Measurements from ENCODE around the gene CKMT2.

Gene CKMT2

DNA sequence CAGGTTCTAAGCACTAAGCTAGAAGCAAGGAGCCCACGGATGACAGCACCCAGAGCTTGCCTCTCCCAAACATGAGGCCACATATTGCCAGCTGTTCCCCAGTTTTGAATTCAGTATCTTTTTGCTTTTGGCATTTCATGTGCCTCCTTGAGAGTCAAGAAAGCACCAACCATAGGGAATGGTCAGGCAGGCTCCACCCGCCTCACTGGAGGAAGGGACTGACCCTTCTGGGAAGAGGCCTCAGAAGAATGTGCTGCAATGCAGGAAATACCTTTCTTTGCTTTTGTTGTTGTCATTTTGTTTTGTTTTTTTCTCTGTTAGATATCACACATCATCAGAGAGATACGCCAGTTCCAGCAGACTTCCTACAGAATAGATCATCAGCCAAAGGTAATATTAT is 13.7 kb upstream of the CKMT2 start:
- no peak for DNase-seq

DNA sequence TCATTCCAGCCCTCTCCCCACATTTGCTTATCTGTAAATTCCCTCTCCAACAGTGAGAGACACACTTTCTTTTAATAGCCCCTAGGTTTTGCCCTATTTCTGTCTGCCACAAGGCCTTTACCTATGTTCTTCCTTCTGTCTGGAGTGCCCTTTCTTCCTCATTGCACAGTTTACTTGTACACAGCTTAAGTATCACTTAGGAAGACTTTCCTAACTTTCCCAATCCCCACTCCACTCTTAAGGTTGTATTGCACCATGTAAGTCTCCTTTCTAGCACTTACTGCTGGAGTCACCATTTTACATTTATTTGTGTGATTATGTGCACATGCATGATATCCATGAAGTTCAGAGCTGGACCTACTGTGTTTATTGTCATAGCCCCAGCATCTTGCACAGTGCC is 10.8 kb upstream of the CKMT2 start:
- DNase-seq: no peak

DNA sequence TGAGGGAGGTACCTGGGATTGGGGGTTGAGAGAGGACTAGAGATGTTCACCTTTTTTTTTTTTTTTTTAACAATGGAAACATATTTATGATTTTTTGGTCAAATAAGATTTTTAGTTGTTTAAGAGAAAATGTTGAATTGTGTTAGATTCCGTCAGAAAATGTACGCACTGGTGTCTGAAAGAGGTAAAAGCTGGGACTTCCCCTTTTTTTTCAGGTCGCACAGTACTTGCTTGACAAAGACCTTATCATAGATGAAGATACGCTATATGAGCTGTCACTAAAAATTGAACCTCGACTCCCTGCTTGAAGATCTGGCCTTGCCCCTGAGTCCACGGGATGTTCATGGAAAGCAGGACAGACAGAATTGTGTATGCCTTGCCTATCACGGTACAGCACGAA is 7.7 kb upstream of the CKMT2 start:
- peak; percentile 52 for DNase-seq

DNA sequence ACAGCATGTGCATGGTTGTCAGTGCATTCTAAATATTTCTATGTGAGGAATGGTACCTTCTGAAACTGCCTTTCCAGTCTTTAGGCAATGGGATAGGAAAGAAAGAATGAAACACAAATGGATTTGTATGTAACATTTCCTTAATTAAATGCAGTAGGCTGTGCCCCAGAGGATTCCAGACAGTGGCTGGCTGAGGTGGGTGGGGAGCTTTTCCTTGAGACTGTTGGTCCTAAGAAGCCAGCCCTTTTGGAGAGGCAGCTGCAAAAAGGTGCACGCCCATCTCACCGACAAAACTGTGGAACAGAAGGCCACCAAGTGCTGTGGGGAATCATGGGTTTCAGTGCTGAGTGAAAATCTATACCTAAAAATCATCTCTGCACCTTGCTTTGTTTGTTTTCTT is 6.8 kb upstream of the CKMT2 start:
- no peak for DNase-seq

DNA sequence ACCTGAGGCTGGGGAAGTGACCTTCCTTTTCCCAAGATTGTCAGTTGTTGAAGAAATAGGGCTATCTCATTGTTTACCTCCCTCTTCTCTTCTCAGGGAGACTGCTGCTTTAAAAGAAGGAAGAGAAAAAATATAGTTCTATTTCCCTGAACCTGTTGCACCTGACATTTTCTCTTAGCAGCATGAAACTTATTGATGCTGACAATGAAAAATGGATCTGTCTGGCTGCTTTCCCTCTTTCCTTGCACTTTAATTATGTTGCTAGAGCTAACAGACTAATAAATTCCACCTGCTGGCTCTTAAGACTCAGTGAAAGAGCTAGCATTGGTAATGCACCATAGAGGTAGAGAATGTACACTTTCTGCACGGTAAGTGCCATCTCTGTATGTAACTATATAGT is 6.2 kb upstream of the CKMT2 start:
- no peak for DNase-seq

DNA sequence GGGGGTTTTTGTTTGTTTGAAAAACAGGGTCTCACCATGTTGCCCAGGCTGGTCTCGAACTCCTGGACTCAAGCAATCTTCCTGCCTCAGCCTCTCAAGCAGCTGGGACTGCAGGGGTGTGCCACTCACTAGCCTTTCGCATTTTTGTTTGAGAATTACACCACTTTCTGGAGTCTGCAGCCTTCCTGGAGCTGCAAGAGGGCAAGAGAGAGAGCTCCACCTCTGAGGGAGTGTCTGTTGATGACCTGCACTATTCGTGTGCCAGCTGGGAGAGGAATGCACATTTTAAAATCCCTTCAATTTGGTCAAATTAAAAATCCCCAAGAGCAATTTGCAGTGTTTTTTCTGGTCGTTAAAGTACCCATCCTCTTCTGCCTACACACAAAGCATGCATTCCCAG is 5.0 kb upstream of the CKMT2 start:
- no peak for DNase-seq

DNA sequence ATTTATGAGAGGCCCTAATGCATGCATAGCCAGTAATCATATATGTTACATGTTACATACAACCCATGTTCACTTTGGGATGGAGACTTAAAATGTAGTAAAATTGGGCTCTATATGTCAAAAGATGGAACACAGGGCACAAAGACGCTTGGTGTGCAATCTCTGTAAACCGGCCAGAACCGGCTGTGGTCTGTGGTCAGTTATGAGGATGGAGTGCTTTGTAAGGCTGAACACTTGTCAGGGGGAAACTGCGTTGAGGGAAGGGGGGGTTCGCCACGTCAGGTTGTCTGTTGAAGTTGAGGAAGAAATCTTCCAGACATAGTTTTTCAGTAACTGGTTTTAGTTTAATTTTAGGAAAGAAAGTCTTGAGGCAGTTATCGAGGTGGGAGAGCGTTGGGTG is 2.7 kb upstream of the CKMT2 start:
- DNase-seq: peak; percentile 32

DNA sequence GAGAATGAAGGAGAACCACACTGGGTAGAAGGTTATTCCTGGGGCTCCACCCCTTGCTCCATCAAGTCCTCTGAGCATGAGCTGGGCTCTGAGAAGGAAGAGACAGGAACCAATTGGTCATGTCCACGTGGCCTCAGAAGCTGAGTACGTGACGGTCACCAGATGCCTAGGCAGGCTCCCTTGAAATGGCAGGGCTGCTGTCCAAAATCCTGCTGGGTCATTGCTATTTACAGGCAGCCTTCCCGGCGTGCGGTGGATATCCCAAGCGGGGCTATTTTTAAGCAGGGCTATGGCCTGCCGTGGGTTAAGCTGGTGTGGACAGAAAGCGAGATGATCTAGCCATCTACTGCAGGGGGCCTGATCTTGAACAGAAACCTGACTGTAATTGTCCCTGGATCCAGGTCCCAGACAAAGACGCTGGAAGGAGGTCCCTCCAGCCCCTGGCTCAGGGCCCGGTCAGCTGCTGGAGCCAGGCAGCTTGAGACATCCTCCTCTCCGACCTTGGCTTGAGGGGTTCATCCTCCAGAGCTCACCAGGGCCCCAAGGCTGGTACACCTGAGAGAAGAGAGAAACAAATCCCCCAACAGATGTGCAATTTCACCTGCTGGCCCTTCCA is 550 bp upstream of the CKMT2 start:
- no peak for DNase-seq

DNA sequence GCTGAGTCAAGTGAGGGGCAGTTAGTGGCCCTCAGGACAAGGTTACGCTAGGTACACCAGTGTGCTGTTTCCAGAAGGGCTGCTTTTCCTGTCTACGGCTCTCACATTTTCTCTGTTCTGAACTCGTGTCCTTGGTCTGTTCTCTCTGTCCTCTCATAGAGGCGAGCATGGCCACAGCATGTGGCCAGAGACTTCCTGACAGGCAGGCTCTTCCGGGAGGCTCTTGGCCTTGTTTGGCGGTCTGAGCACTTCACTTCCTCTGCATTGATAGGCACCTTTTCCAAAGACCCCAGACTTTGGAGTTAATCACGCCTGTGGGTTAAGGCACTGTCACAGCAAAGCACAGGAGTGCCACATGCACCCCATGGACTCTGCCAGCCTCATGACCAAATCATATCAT is 1.2 kb downstream of the CKMT2 start:
- no peak for DNase-seq

DNA sequence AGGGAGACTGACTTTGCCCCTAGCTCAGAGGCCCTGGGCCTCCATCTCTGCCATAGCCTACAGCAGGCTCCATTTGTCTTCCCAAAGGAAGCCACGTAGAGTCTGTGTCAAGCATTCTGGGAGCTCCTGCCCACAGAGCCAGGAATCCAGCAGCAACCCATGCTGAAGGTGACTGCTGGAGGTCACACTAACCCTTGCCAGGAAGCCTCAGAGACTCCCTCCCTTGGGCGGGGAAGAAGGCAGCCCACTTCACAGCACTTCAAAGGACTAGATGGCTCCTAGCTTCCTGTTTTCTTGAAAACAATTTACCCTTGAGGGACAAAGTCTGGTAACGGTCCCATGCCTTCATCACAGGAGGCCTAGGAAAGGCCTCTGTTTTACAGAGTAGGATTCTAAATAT is 1.7 kb downstream of the CKMT2 start:
- DNase-seq: no peak

DNA sequence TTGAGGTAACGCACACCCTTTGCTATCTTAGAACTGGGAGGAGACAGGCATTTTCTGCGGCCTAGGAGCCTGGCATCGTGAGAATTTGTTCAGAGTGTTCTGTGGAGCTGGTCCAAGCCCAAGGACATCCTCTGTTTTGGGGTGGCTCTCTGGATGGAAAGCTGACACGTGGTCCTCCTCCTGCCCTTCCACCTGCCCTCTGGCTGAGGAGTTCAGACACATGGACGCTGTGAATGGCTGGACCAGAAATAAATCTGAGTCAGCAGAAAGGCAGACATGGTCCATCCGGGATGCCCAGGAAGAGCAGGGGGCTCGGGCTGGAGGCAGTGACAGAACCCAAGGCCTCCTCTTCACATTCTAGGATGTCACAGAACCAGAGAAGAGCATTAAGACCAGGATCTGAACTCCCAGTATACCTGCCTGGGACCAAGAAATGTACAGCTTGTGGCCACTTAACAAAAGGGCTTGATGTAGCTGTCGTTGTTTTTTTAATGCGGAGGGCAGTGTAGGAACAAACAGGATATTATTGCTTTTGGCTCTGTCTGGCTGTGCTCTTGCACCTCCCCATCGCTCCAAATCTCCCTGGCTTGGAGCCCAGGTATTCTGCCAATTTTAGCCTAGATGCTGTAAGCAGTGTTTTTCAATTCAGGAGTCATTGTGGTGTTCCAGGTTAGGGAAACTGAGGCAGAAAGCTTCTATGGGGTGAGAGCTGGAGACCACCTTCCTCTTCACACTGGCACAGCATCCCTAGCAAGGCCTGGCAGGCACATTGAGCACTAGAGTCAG is 2.4 kb downstream of the CKMT2 start:
- DNase-seq: no peak

DNA sequence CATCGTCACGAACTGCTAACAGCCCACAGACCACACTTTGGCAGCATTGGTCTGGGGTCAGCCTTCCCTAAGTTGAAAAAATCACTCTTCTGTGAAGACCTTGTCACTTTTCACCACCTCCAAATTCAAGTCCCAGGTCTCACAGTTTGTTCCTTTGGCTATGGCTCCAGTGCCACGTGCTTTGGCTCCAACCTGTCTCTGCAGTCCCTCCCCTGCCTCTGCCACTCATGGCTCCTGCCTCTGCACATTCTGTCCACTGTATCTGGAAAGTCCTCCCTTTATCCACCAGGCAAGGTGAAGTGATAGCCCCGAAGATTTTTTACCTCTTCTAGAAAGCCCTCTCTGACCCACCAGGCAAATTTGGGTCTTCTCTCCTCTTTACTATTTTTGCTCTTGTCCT is 5.3 kb downstream of the CKMT2 start:
- DNase-seq: no peak

DNA sequence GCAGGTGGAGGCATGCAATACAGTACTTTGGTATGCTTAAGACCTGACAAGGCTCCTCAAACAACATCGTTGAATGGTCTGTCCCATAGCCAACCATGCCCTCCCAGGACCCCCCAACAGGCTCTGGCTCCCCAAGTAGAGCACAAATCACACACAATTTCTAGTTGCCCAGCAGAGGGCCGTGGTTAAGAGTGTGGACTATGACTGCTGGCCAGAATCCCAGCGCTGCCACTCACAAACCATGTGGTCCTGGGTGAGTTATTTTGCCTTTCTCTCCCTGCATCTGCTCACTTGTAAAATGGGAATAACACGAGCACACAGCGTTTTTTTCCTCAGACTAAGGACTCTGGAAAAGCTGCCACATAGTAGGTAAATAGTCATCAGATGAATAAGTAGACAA is 6.5 kb downstream of the CKMT2 start:
- no peak for DNase-seq

DNA sequence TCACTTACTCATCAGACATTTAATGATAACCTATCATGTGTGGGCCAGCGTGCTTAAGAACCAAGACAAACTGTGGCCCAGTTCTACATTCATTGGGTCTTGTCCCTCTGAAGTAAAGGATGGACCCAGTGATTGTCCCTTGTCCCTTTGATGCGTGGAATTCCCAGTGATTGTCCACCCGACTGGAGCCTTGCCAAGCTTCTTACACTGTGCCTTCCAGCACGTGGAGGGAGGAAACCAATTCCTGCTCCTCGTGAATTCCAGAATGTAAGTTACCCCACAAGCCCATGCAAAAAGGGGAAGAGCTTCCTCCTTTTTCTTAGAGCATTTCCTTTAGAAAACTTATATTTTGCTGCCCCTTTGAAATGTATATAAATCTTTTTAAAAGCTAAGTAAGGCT is 7.9 kb downstream of the CKMT2 start:
- no peak for DNase-seq

DNA sequence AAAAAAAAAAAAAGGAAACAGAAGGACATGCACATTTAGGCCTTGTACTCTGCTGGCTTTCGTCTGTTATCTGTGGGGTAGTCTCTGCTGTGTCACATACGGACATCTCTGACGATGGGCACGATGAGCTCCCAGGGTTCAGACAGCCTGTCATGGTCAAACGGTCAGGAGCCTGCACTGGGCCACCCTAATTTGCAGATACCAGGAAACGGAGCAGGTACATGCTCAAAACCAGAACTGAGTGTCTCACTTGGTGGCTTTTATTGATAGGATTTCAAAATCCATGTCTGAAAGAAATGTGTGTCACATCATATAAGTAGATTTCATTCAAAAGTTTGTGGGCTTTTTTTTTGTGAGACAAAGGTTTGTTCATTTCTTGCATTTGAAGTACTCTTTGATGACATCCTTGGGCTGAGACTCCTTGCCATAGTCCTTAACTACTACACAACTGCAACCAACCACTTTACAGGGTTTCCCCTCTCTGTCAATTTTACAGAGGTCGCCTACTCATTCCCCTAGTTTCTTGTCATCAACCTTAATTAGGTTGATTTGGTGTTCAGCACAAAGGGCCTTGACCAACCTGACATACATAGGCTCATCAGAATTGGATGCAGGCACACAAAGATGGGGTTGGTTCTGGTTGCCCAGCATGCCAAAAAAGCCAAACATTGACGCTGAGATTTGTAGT is 9.0 kb downstream of the CKMT2 start:
- DNase-seq: no peak

DNA sequence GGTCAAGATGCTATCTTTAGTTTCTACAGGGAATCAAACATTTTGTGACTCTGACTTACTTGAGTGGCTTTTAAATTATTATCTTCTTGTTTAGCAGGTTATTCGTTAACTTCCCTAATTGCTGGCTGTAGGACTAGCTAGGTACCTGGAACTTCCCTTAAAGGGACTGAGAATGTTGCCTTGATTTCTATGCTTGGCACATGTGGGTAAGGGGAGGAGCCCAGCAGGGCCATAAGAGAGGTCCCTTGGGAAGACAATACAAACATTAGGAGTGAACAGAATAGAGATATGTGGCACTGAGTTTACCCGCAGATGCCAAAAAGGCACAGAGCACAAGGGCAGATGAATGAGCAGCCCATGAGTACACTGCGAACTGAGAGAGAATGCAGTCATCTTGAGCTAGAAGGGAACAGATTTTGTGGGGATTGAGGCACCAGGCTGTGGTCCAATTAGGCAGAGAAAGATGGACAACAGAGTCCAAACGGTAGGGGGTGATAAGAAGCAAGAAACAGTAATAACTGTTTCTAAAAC is 9.8 kb downstream of the CKMT2 start:
- DNase-seq: no peak

DNA sequence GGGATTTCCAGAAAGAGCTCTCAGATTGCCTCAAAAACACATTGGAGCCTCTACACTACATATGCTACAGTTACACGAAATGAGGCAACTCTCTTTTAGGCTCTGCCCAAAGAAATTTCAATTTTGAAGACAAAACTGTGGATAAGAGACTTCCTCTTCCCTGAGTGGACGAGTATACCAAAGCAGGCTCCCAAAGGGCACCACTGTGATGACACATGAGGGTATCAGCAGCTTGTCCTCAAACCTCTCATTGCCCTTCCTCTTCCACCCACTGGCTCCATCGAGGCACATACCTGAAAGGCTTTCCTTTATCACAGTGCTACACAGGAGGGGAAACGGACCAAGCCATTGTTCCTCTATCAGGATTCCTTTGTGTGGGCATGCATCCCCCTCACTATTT is 11.3 kb downstream of the CKMT2 start:
- no peak for DNase-seq

DNA sequence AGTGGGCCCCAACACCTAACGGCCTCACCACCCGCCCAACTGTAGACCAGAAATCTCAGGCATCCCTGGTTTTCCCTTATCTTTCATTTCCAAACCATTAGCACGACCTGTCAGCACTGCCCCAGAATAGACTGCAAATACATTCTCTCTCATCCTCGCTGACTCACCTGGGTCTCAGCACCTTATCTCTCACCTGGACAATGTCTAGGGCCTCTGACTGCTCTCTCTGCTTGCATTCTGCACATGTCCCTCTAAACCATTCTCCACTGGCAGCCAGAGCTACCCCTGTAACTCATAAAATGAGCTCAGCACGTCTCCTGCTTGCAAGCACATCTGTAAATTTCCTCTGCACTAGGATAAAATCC is 12.7 kb downstream of the CKMT2 start:
- DNase-seq: no peak

DNA sequence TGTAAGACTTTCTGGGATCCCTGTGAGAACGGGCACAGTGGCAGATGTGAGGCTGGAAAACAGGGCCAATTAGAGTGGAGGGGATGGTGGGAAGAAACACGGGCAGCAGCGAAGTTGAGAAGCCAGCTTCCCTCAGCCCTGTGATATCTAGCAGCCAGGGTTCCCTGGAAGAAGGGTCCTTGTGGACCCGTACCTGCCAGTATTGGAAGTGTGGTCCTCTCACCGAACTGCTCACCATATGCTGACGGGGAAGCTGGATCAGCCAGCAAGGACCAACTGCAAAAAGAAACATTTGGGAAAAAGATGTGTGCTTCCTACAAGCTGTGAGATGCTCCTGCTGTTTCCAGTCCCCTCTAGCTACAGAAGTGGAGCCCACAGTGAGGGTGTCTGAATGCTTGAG is 13.6 kb downstream of the CKMT2 start:
- no peak for DNase-seq

DNA sequence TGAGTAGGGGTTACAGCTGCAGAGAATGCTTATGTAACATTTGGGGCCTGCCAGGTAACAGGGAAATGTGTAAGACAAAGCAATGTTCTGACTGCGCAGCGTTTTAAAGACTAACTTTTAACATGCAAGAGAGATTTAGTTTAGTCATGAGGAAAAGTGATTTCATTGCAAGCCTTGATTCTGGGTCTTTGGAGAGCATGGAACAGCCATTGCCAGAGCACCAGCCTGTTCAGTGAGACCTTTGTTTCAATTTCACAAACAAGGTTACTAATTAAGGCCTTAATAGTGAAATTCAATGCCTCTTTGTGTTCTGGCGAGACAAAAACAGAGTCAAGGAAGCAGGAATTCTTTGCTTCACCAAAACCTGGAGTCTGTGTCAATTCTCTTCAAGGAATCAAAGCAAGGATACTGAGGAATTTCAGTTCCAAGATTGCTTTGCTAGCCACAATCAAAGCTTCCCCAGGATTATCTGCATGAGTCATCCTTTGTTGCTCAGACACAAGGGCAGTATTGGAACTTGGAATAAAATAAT is 14.4 kb downstream of the CKMT2 start:
- DNase-seq: no peak

DNA sequence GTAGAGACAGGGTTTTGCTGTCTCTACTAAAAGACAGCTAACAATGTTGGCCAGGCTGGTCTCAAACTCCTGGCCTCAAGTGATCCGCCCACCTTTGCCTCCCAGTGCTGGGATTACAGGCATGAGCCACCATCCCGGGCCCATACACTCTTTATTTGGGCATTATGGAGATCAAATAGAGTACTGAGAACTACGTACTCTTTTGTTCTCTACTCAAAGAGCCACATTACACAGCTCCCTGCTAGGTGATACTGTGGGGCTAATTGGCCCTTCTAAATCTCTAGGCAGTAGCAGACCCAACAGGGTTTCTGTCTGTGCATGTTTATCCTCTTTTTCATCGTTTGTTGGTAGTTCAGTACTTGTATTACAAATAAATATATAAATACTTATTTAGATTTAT is 16.1 kb downstream of the CKMT2 start:
- no peak for DNase-seq

DNA sequence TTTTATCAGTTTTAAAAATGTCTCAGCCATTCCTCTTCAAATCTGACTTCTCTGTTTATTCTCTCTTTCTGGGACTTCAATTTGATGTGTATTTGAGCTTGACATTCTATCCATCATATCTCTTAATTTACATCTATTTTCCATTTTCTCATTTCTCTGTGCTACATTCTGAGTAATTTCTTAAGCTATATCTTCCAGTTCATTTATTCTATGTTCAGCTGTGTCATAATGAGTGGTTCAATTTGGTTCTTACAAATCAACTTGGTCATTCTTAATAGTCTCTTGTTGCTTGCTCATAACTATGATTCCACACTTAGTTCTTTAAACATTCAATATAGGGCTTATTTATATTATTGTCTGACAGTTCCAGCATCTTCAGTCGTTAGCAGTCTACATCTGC is 16.9 kb downstream of the CKMT2 start:
- no peak for DNase-seq

DNA sequence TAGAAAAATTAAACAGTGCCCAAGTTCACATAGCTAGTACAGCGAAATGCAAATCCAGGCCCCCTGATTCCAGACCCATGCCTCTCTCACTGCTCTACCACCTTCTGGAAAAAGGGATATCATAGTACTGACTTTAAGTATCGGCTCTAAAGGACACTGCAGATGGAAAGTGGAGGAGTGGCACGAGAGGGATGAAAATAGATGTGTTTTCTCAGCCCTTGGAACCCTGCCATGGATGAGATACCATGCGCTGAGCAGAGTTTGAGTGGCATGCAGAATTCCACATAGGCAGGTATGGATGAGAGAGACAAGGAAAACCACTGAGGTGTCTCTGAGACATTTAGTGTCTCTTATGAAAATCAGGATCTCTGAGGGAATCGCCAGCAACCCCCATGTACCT is 18.8 kb downstream of the CKMT2 start:
- no peak for DNase-seq

DNA sequence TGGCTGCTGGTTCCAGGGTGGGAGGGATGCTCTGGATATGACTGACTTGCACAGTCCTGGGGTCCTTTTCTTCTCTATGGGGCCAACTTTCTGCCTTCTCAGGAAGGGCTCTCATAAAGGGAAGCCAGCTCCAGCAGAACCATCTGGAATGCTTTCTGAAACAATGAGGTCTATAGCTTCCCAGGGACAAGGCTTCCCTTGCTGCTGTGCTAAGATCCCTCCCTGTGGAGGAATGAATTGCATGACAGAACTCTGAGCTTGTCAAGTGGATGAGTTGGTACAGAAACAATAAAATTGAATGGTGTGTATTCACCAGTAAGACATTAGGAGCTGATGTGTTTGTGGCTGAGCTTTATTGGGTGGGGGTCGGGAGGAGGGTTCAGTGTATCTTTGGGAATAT is 19.8 kb downstream of the CKMT2 start:
- DNase-seq: no peak
